Gastrocnemius medialis (tissue), 4 donors: Measurements from ENCODE around the gene MAST4. TPM values are rescaled to one million over a fixed set of nuclear protein-coding genes. Genes with fewer than 3 reads are reported as not detected.

Experiments used
- ATAC-seq, 2 donors: fragments of 150-250 bp; one replicate each; pipeline ENCODE4 v1.9.1; 2016
- DNase-seq, 2 donors: peaks; one replicate each; pipeline ENCODE4 v3.0.0-alpha.2; 2019
- H3K27ac ChIP-seq, 4 donors: fragments of 200-600 bp; sonication (generic); 1 replicate in 1 of 4; 2 replicates in 3 of 4; pipeline ENCODE4 v1.5.1; 2016 to 2018; ENCODE audit warnings: mild to moderate bottlenecking in 2 of 4, moderate library complexity in 1 of 4
- H3K27me3 ChIP-seq, 3 donors: fragments of 200-600 bp; sonication (generic) in 2 of 3; 1 replicate in 1 of 3; 2 replicates in 2 of 3; pipeline versions ENCODE4 v1.5.1 to v1.6.0; 2016 to 2019; ENCODE audit warnings: mild to moderate bottlenecking in 1 of 3, moderate library complexity in 1 of 3
- H3K36me3 ChIP-seq, 2 donors: fragments of 200-600 bp; sonication (generic) in 1 of 2; one replicate each; pipeline ENCODE4 v1.5.1; 2017 to 2018
- H3K4me1 ChIP-seq, 2 donors: fragments of 200-600 bp; sonication (generic) in 1 of 2; one replicate each; pipeline ENCODE4 v1.5.1; 2016 to 2017; ENCODE audit warnings: mild to moderate bottlenecking in 2 of 2
- H3K4me3 ChIP-seq, 4 donors: fragments of 200-600 bp; sonication (generic) in 3 of 4; 1 replicate in 1 of 4; 2 replicates in 3 of 4; pipeline ENCODE4 v1.5.1; 2016 to 2019; ENCODE audit warnings: mild to moderate bottlenecking in 2 of 4
- H3K9me3 ChIP-seq, 3 donors: fragments of 200-600 bp; sonication (generic) in 2 of 3; 1 replicate in 1 of 3; 2 replicates in 2 of 3; pipeline ENCODE4 v1.5.1; 2016 to 2019
- POLR2A ChIP-seq, 2 donors: fragments of 450-650 bp; IDR thresholded peaks; one replicate each; pipeline ENCODE4 v1.6.1; 2017; ENCODE audit warnings: antibody characterized with exemption in 2 of 2, mild to moderate bottlenecking in 2 of 2, moderate library complexity in 2 of 2
- in situ Hi-C, 4 donors: fragments of 200-750 bp; cut with MboI; loops; one replicate each; pipeline versions ENCODE4 v1.15.0 to v1.8.0; 2017; ENCODE audit warnings: low sequenced_read_pairs in 4 of 4
- intact Hi-C: fragments of 100-400 bp; cut with DNase I; formaldehyde crosslinking; loops from one replicate; pipeline ENCODE4 v1.15.1; 2023; ENCODE audit warnings: low total_unique reads
- total RNA-seq, 4 donors: library from RNA; depleted of rRNA; stranded (reverse); fragments of >200 nt; gene quantifications; one replicate each; pipeline versions ENCODE4 v1.1.0 to v1.2.3, GENCODE V29; 2016
- TF ChIP-seq, protein P1 (sequence below), 5 experiments: fragments of 450-650 bp in 3 of 5; fragments of 200-600 bp in 2 of 5; sonication (generic) in 2 of 5; IDR thresholded peaks in 4 of 5; conservative IDR thresholded peaks in 1 of 5; 1 replicate in 4 of 5; 2 replicates in 1 of 5; pipeline ENCODE4 v1.5.1; 2016 to 2019; ENCODE audit warnings: antibody characterized with exemption in 5 of 5, mild to moderate bottlenecking in 3 of 5, moderate library complexity in 3 of 5

MAST4 gene
- total RNA-seq, 4 donors from 2014 or later: 24.1 to 42.0 (median 38.5) TPM

GRCh38 chr5:66724349-66725139 lies 128.4 kb downstream of the MAST4 start:
- in situ Hi-C loops: no loop called here
- TF ChIP-seq POLR2A (IDR thresholded peaks at IDR 0.05): no peak
- TF ChIP-seq, protein P1, sequence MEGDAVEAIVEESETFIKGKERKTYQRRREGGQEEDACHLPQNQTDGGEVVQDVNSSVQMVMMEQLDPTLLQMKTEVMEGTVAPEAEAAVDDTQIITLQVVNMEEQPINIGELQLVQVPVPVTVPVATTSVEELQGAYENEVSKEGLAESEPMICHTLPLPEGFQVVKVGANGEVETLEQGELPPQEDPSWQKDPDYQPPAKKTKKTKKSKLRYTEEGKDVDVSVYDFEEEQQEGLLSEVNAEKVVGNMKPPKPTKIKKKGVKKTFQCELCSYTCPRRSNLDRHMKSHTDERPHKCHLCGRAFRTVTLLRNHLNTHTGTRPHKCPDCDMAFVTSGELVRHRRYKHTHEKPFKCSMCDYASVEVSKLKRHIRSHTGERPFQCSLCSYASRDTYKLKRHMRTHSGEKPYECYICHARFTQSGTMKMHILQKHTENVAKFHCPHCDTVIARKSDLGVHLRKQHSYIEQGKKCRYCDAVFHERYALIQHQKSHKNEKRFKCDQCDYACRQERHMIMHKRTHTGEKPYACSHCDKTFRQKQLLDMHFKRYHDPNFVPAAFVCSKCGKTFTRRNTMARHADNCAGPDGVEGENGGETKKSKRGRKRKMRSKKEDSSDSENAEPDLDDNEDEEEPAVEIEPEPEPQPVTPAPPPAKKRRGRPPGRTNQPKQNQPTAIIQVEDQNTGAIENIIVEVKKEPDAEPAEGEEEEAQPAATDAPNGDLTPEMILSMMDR (IDR thresholded peaks at IDR 0.05 in 4 of 5, conservative IDR thresholded peaks at IDR 0.05 in 1 of 5): no peak

GRCh38 chr5:66727630-66728029 lies 131.4 kb downstream of the MAST4 start:
- in situ Hi-C loops (no loop called here), intact Hi-C loops (no loop called here)
- Histone ChIP-seq H3K9me3 (no peaks in the 10 kb centered on the region), H3K27me3 (no peaks in the 10 kb centered on the region), H3K27ac (no peak overlapping the region), H3K36me3 (no peaks in the 10 kb centered on the region), H3K4me3 (no peak overlapping the region), H3K4me1 (no peaks in the 10 kb centered on the region)
- DNase-seq (no peak), ATAC-seq (no peak)
- TF ChIP-seq, protein P1 (IDR thresholded peaks at IDR 0.05 in 4 of 5, conservative IDR thresholded peaks at IDR 0.05 in 1 of 5): no peak
- no peak for TF ChIP-seq POLR2A (IDR thresholded peaks at IDR 0.05)

More at GRCh38 chr5:66724349-66725139, 128.4 kb downstream of the MAST4 start:
- H3K4me1 ChIP-seq: no peaks in the 10 kb centered on the region
- intact Hi-C loops: no loop called here
- no peak for DNase-seq
- H3K36me3 ChIP-seq: no peaks in the 10 kb centered on the region
- H3K9me3 ChIP-seq: no peaks in the 10 kb centered on the region
- H3K27me3 ChIP-seq: no peaks in the 10 kb centered on the region
- H3K4me3 ChIP-seq: no peak overlapping the region
- no peak overlapping the region for H3K27ac ChIP-seq
- no peak for ATAC-seq

DNA sequence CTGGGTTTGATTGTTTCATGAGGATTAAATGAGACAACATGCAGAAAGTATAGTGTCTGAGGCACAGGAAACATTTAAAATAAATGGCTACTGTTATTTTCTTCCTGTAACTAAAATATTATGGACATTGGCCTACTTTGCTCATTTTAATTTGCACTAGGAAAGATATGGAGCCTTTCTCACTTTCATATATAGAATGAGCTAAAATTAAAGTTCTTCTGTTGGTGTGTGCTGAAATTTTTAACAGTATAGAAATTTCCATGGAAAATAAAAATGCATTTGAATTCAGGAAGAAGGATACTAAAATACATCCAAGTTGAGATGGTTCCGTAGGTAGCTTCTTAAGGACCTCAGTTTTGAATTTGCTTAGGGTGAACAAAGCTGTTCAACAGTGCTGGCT lies 131.9 kb downstream of the MAST4 start:
- no peaks in the 10 kb centered on the region for H3K9me3 ChIP-seq
- ATAC-seq (no peak), DNase-seq (no peak)
- H3K4me1 ChIP-seq: no peaks in the 10 kb centered on the region
- no peaks in the 10 kb centered on the region for H3K36me3 ChIP-seq
- intact Hi-C loops (no loop called here), in situ Hi-C loops (no loop called here)
- no peak overlapping the region for H3K27ac ChIP-seq
- no peaks in the 10 kb centered on the region for H3K27me3 ChIP-seq
- no peak for TF ChIP-seq POLR2A (IDR thresholded peaks at IDR 0.05)
- TF ChIP-seq, protein P1 (IDR thresholded peaks at IDR 0.05 in 4 of 5, conservative IDR thresholded peaks at IDR 0.05 in 1 of 5): no peak
- H3K4me3 ChIP-seq: no peak overlapping the region

DNA sequence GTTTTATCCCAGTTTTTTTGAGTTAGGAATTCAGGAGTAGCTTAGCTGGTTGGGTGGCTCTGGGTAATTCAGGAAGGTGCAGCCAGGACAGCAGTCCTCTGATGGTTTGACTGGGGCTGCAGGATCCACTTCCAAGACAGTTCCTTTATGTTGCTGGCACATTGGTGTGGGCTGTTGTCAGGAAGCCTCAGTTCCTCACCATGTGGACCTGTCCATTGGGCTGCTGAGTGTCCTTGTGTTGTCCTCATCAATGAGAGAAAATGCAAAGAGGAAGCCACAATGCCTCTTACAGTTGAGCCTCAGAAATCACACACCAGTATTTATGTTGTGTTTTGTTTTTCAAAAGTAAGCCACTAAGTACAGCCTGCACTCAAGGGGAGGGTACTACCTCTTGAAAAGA lies 140.9 kb downstream of the MAST4 start:
- Histone ChIP-seq H3K9me3 (no peaks in the 10 kb centered on the region), H3K36me3 (no peaks in the 10 kb centered on the region), H3K4me1 (no peaks in the 10 kb centered on the region), H3K27ac (no peak overlapping the region), H3K27me3 (no peaks in the 10 kb centered on the region), H3K4me3 (no peak overlapping the region)
- no peak for TF ChIP-seq POLR2A (IDR thresholded peaks at IDR 0.05)
- TF ChIP-seq, protein P1 (IDR thresholded peaks at IDR 0.05 in 4 of 5, conservative IDR thresholded peaks at IDR 0.05 in 1 of 5): no peak
- no peak for ATAC-seq
- no peak for DNase-seq
- intact Hi-C loops (no loop called here), in situ Hi-C loops (no loop called here)
